Measurements from ENCODE around the gene IFIT2. TPM values are rescaled to one million over a fixed set of nuclear protein-coding genes. Genes with fewer than 3 reads are reported as not detected.

IFIT2 gene, protein sequence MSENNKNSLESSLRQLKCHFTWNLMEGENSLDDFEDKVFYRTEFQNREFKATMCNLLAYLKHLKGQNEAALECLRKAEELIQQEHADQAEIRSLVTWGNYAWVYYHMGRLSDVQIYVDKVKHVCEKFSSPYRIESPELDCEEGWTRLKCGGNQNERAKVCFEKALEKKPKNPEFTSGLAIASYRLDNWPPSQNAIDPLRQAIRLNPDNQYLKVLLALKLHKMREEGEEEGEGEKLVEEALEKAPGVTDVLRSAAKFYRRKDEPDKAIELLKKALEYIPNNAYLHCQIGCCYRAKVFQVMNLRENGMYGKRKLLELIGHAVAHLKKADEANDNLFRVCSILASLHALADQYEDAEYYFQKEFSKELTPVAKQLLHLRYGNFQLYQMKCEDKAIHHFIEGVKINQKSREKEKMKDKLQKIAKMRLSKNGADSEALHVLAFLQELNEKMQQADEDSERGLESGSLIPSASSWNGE
- 7.4 and 9.9 TPM in 2 replicates for total RNA-seq

GRCh38 chr10:89301721-89302445 is at the start of gene IFIT2:
Gene IFIT2 (plus strand): TSS chr10:89302046. CDS start chr10:89302124, 78 bp downstream.

GRCh38 chr10:89327803-89328441 is 26.1 kb downstream of the IFIT2 start, which contains the start of gene IFIT3:
Gene IFIT3 (plus strand): TSS chr10:89327997. CDS start chr10:89328074, 77 bp downstream.

Other genes with a start within 250 kb of the IFIT2 start
- 2.1 and 4.8 TPM in 2 replicates for gene CH25H, start 94.7 kb upstream of the IFIT2 start, total RNA-seq
- gene LIPA, start 50.3 kb upstream of the IFIT2 start, total RNA-seq: 56.8 and 68.0 TPM in 2 replicates
- gene IFIT3, start 26.0 kb downstream of the IFIT2 start, total RNA-seq: 45.0 and 48.6 TPM in 2 replicates
- not detected in 2 replicates for gene IFIT1B, start 76.0 kb downstream of the IFIT2 start, total RNA-seq
- gene IFIT1, start 90.6 kb downstream of the IFIT2 start, total RNA-seq: 33.3 and 45.0 TPM in 2 replicates
- 39.5 and 42.4 TPM in 2 replicates for gene IFIT5, start 112.5 kb downstream of the IFIT2 start, total RNA-seq
- not detected in 2 replicates for gene SLC16A12, start 233.5 kb downstream of the IFIT2 start, total RNA-seq

All from articular chondrocyte of knee joint (primary cell).